GM12873 (cell line): ENCODE results near the gene DNAH17.

Source experiments
- CTCF ChIP-seq: IDR thresholded peaks from 2 replicates; pipeline ENCODE4 v1.5.1; 2012; ENCODE audit warnings: low read depth, mild to moderate bottlenecking, moderate library complexity, low read length, control low read depth; ENCODE audit not compliant: insufficient read depth; ENCODE audit errors: missing control alignments

DNAH17 gene

GRCh38 chr17:78538033-78538776 is 39.0 kb downstream of the DNAH17 start:
- no peak for TF ChIP-seq CTCF

DNA sequence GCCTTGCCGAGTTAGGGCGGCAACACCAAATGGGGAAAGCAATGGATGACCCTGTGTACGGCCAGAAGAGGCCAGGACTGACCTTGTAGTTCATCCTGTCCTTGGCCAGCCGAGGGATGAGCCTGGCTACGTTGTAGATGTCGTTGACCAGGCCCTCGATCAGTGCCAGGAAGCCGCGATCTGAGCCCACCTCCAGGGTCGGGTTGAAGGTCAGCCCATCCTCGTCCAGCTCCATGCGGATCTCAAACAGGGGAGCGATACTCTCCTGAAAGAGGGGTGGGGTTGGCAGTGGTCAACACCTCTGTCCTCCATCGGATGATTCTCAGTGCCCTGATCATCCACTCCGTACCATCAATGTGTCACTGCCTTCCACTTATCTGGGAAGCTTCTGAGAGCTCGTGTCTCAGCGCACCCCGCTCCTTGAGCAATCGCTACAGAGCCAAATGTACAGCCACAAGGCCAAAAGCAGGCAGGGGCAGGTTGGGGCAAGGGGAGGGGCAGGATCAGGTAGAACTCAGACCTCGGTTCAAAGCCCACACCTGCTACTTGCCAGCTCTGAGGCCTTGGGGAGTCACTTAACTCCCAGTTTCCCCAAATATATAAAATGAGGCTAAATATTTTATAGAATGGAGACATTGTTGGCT is 39.9 kb downstream of the DNAH17 start:
- no peak for TF ChIP-seq CTCF

DNA sequence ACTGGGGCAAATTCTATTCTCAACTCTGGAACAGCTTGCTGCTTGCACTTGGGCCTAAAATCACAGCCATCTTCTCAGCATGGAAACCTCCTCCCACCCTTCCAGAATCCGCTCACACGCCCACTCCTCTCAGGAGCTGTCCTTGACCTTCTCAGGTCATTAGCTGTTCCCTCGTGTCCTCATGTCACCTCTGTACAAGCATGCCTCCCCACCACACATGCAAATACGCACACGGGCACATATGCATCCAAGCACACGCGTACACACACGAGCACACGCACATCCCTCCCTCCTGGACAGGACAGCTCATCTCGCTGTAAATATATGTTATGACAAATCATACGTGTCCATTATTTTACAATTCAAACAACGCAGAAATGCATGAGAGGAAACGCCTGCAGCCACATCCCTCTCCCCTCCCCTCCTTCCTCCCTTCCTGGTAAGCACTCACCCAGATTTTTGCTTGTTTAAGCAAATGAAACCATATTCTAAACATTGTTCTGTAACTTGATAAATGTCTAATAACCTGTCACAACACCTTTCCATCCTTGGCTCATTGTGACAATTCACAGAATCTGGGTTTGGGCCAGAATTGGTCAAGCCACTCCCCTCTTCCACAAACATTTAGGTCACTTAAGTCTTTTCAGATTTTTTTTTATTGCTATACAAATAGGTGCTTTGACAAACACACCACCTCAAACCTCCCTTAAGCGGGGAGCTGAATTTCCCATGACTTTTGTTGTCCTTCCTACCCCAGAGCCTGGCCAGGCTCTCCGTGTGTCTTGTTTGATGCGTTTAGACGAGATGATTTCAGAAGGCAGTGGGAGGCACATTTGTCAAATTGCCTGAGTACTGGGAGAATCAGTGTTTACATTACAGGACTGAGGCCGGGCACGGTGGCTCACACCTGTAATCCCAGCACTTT is 41.7 kb downstream of the DNAH17 start:
- TF ChIP-seq CTCF = no peak

GRCh38 chr17:78534492-78535272 is 42.5 kb downstream of the DNAH17 start:
- TF ChIP-seq CTCF = no peak

DNA sequence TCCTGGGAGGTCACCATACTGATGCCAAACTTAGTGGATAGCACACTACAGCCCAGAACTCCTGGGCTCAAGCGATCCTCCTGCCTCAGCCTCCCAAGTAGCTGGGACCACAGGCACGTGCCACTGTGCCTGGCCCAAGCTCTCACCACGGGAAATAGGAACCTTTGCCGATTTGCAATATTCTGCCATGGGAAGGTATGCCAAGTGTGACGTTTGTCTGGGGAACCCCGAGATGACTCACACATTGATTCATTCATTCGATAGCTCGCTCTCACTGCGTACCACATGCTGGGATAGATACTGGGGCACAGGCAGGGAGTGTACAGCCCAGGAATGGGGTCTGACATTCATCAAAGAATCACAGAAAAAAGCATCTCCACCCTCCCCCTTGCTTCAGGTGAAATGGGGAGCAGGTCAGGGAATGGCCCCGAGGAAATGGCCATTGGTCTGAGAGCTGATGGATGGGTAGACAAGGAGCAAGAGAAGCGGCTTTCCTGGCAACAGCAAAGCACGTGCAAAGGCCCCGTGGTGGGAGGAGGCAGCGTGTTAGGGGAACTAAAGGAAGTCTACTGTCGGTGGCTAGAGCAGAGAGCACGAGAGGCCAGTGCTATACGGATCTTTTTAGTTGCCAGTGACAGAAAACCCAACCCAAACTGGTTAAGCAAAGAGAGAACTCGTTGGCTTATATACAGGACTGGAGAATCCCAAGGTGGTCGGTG is 44.1 kb downstream of the DNAH17 start:
- no peak for TF ChIP-seq CTCF

DNA sequence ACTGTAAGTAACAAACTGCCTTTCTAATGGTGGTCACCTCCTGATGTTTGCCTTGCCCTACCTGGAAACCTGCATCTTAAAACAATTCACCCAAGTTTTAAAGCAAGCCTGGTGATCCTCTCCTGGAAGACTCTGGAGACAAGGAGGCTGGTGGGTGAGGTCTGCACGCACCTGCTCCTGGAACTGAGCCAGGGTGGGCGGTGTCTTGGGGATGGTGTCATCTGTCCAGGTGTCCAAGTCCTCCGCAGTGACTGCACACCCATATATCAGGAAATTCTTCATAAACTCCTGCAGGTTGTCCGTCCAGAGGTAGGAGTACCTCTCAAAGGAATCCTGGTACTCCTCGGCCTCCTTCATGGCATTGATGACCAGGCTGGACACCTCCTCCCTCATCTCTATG is 44.9 kb downstream of the DNAH17 start:
- no peak for TF ChIP-seq CTCF
